SU-DHL-6 (cell line): ENCODE results near the gene CLCA2.

Experiments
- H2AFZ ChIP-seq: fragments of 200-600 bp; sonication (generic); 2 replicates; pipeline ENCODE4 v1.6.1; 2014; ENCODE audit warnings: low read depth, mild to moderate bottlenecking, moderate library complexity, mixed read lengths, antibody characterized with exemption, low read length; ENCODE audit not compliant: severe bottlenecking
- H3F3A ChIP-seq: fragments of 200-600 bp; shearing (Covaris generic); 2 replicates; pipeline ENCODE4 v1.6.0; 2016; ENCODE audit warnings: antibody characterized with exemption, mild to moderate bottlenecking; ENCODE audit not compliant: insufficient read depth
- H3K27ac ChIP-seq: fragments of 200-600 bp; sonication (generic); 2 replicates; pipeline ENCODE4 v1.5.1; 2016; ENCODE audit warnings: low read depth, mild to moderate bottlenecking, low read length, moderate library complexity, mixed read lengths
- H3K27me3 ChIP-seq: fragments of 200-600 bp; sonication (generic), shearing (Covaris generic); 2 replicates; pipeline ENCODE4 v1.6.0; 2014; ENCODE audit warnings: mild to moderate bottlenecking, low read length
- H3K36me3 ChIP-seq: fragments of 200-600 bp; sonication (generic); 2 replicates; pipeline ENCODE4 v1.6.1; 2014; ENCODE audit warnings: mild to moderate bottlenecking, low read length, mixed read lengths
- H3K4me2 ChIP-seq: fragments of 300-600, 200-600 bp; shearing (Covaris generic), sonication (generic); 2 replicates; pipeline ENCODE4 v1.6.0; 2014; ENCODE audit warnings: low read length, low read depth, mild to moderate bottlenecking; ENCODE audit not compliant: poor library complexity, severe bottlenecking
- H3K4me3 ChIP-seq: fragments of 200-600 bp; sonication (generic); 2 replicates; pipeline ENCODE4 v1.5.1; 2014; ENCODE audit warnings: antibody characterized with exemption, low read length, mild to moderate bottlenecking, mixed read lengths; ENCODE audit not compliant: insufficient read depth, poor library complexity, severe bottlenecking
- H3K79me2 ChIP-seq: fragments of 200-600 bp; sonication (generic); 2 replicates; pipeline ENCODE4 v1.6.1; 2014; ENCODE audit warnings: mild to moderate bottlenecking, low read length, moderate library complexity; ENCODE audit not compliant: insufficient read depth
- H3K9ac ChIP-seq: fragments of 200-600 bp; sonication (generic); 2 replicates; pipeline ENCODE4 v1.7.0; 2014; ENCODE audit warnings: mild to moderate bottlenecking, low read length
- H3K9me2 ChIP-seq: fragments of 200-600 bp; sonication (generic); replicated peaks from 2 replicates; pipeline ENCODE4 v1.6.1; 2014; ENCODE audit warnings: low read length; ENCODE audit not compliant: insufficient read depth
- H3K9me3 ChIP-seq: fragments of 200-600 bp; sonication (generic); 2 replicates; pipeline ENCODE4 v1.6.1; 2014; ENCODE audit warnings: low read length, mixed read lengths; ENCODE audit not compliant: insufficient read depth
- H4K20me1 ChIP-seq: fragments of 200-600 bp; sonication (generic); 2 replicates; pipeline ENCODE4 v1.6.1; 2014; ENCODE audit warnings: low read depth, mild to moderate bottlenecking, antibody characterized with exemption, low read length, moderate library complexity, mixed read lengths
- EZH2phosphoT487 ChIP-seq: fragments of 200-600 bp; sonication (generic), shearing (Covaris generic); conservative IDR thresholded peaks from 2 replicates; pipeline ENCODE4 v1.6.1; 2018; ENCODE audit warnings: mild to moderate bottlenecking, antibody characterized with exemption, low read length, moderate library complexity, mixed read lengths
- TF ChIP-seq, protein P1 (sequence below): fragments of 200-600 bp; sonication (generic); IDR thresholded peaks from one replicate; pipeline ENCODE4 v1.5.1; 2017; ENCODE audit warnings: antibody characterized with exemption, mild to moderate bottlenecking, low read length, moderate library complexity; ENCODE audit not compliant: insufficient read depth, poor library complexity, severe bottlenecking

The CLCA2 gene

GRCh38 chr1:86434059-86434458, 10.1 kb downstream of the CLCA2 start:
- Histone ChIP-seq H3K4me2 (no peak overlapping the region), H2AFZ (no peak overlapping the region), H3K27me3 (no peaks in the 10 kb centered on the region), H3K79me2 (no peaks in the 10 kb centered on the region), H3K9me2 (no peaks in the 10 kb centered on the region), H4K20me1 (no peaks in the 10 kb centered on the region), H3F3A (no peaks in the 10 kb centered on the region), H3K4me3 (no peak overlapping the region), H3K9ac (no peak overlapping the region), H3K27ac (no peak overlapping the region), H3K36me3 (no peaks in the 10 kb centered on the region), H3K9me3 (no peaks in the 10 kb centered on the region)
- no peak for TF ChIP-seq EZH2phosphoT487
- TF ChIP-seq, protein P1, sequence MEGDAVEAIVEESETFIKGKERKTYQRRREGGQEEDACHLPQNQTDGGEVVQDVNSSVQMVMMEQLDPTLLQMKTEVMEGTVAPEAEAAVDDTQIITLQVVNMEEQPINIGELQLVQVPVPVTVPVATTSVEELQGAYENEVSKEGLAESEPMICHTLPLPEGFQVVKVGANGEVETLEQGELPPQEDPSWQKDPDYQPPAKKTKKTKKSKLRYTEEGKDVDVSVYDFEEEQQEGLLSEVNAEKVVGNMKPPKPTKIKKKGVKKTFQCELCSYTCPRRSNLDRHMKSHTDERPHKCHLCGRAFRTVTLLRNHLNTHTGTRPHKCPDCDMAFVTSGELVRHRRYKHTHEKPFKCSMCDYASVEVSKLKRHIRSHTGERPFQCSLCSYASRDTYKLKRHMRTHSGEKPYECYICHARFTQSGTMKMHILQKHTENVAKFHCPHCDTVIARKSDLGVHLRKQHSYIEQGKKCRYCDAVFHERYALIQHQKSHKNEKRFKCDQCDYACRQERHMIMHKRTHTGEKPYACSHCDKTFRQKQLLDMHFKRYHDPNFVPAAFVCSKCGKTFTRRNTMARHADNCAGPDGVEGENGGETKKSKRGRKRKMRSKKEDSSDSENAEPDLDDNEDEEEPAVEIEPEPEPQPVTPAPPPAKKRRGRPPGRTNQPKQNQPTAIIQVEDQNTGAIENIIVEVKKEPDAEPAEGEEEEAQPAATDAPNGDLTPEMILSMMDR, result no peak

DNA sequence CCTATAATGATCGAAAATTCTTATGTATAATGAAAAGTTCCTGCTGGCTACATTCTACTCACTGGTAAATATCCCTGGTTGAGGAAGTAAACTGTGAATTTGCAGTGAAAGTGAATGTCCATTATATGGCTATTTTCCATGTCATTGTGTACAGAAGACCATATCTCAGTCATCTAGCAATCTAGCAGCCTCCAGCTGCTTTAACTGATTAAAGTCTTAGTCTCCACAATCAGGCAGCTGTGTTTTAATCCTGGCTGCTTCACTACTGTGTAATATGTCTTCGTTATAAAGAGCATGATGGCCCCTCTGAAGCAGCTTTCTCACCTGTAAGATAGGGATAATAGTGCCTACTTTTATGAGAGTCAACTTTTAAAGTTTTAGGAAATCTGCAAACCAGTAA, 11.4 kb downstream of the CLCA2 start:
- Histone ChIP-seq H3K4me3 (no peak overlapping the region), H3K36me3 (no peaks in the 10 kb centered on the region), H3K9me2 (no peaks in the 10 kb centered on the region), H3K9ac (no peak overlapping the region), H3K9me3 (no peaks in the 10 kb centered on the region), H4K20me1 (no peaks in the 10 kb centered on the region), H3F3A (no peaks in the 10 kb centered on the region), H2AFZ (no peak overlapping the region), H3K27me3 (no peaks in the 10 kb centered on the region), H3K27ac (no peak overlapping the region), H3K79me2 (no peaks in the 10 kb centered on the region), H3K4me2 (no peak overlapping the region)
- TF ChIP-seq, protein P1, result no peak
- TF ChIP-seq EZH2phosphoT487, result no peak

- no peaks in the 10 kb centered on the region for H4K20me1 ChIP-seq
These were observed 12.1 kb downstream of the CLCA2 start for GRCh38 chr1:86436041-86436440.

DNA sequence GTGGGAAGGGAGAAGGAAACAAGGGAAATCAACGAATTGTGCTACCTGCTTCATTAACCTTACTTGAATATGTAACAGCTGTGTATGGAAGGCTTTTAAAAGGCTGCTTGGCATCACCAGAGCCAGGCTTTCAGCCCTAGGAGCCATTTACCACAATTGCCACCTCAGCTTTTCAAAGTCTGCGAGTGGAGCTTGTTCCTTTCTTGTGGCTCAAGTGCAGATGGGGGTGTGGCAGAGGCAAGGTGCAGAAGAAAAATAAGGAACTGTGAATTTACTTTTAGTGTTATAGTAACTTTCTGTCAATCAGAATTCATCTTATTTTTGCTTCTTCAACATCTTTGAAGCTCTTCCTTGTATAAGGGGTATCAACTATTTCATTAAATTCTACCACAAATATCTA, 17.6 kb downstream of the CLCA2 start:
- Histone ChIP-seq H4K20me1 (no peaks in the 10 kb centered on the region), H3K27me3 (no peaks in the 10 kb centered on the region), H3K4me3 (no peak overlapping the region), H3K27ac (no peak overlapping the region), H2AFZ (no peak overlapping the region), H3K9me2 (no peaks in the 10 kb centered on the region), H3K9ac (no peak overlapping the region), H3K36me3 (no peaks in the 10 kb centered on the region), H3K9me3 (no peaks in the 10 kb centered on the region), H3K4me2 (no peak overlapping the region), H3F3A (no peaks in the 10 kb centered on the region), H3K79me2 (no peaks in the 10 kb centered on the region)
- TF ChIP-seq, protein P1, result no peak
- no peak for TF ChIP-seq EZH2phosphoT487

More at GRCh38 chr1:86436041-86436440, 12.1 kb downstream of the CLCA2 start:
- H3K9ac ChIP-seq, result no peak overlapping the region
- TF ChIP-seq EZH2phosphoT487, result no peak
- no peak overlapping the region for H2AFZ ChIP-seq
- no peak overlapping the region for H3K4me3 ChIP-seq
- H3K36me3 ChIP-seq, result no peaks in the 10 kb centered on the region
- no peaks in the 10 kb centered on the region for H3K79me2 ChIP-seq
- H3K27ac ChIP-seq, result no peak overlapping the region
- H3K9me3 ChIP-seq, result no peaks in the 10 kb centered on the region
- no peaks in the 10 kb centered on the region for H3K27me3 ChIP-seq
- H3K4me2 ChIP-seq, result no peak overlapping the region
- no peaks in the 10 kb centered on the region for H3K9me2 ChIP-seq
- H3F3A ChIP-seq, result no peaks in the 10 kb centered on the region
